K562 (cell line): ENCODE measurements around the gene LMAN2L. TPM values are rescaled to one million over a fixed set of nuclear protein-coding genes. Genes with fewer than 3 reads are reported as not detected.

Experiments used
- ATAC-seq: fragments of 200-7000 bp; cut with Tn5 transposase; 3 replicates; pipeline ENCODE4 v1.9.1; 2020; ENCODE audit warnings: moderate library complexity
- BruUV-seq: library from RNA; stranded (reverse); fragments of 400-500 nt; replicated peaks from 2 replicates; lab custom pipeline; 2021; lab: Mats Ljungman, UMichigan
- CTCF ChIA-PET: fragments of 300-600 bp; formaldehyde crosslinking; extraction: SDS; loops from one replicate; lab custom pipeline; 2021; ENCODE audit warnings: low intra/inter-chr PET ratio; lab: Yijun Ruan, JAX
- POLR2A ChIA-PET: fragments of 300-600, 350-650 bp; sonication (Branson Sonifier 250); formaldehyde crosslinking; extraction: SDS; loops from one replicate; lab custom pipeline; 2021; ENCODE audit warnings: antibody characterized with exemption, inconsistent platforms; lab: Yijun Ruan, JAX
- DNase-seq, 4 experiments: peaks; one replicate each; pipeline versions ENCODE4 v3.0.0 to v3.0.0-alpha.2; 2011 to 2018; ENCODE audit warnings: low spot score in 3 of 4, mixed read lengths in 3 of 4; ENCODE audit errors: extremely low read depth in 1 of 4
- FAIRE-seq: peaks from 2 replicates; lab custom pipeline; 2011; peaks lifted over from hg19 to GRCh38; lab: Jason Lieb, UNC
- H2AFZ ChIP-seq: 2 replicates; pipeline ENCODE4 v1.6.0; 2011; ENCODE audit warnings: low read depth, low read length, control low read depth, inconsistent platforms
- H3K27ac ChIP-seq: fragments of 200-600 bp; 3 replicates; pipeline ENCODE4 v1.8.0; 2011; ENCODE audit warnings: low read depth, mild to moderate bottlenecking, control low read depth, inconsistent platforms, low read length, moderate library complexity, mixed read lengths; ENCODE audit errors: extremely low read depth
- H3K27me3 ChIP-seq, 2 experiments: fragments of 300-600 bp in 1 of 2; 2 replicates in 1 of 2; 3 replicates in 1 of 2; pipeline versions ENCODE4 v1.6.0 to v1.8.0; 2011; ENCODE audit warnings: inconsistent platforms in 2 of 2, low read length in 2 of 2, mild to moderate bottlenecking in 1 of 2, mixed read lengths in 1 of 2, moderate library complexity in 1 of 2; ENCODE audit not compliant: control insufficient read depth in 2 of 2, insufficient read depth in 2 of 2
- H3K36me3 ChIP-seq: fragments of 300-600 bp; 3 replicates; pipeline ENCODE4 v1.8.0; 2011; ENCODE audit warnings: mild to moderate bottlenecking, low read length, inconsistent platforms; ENCODE audit not compliant: control insufficient read depth, insufficient read depth
- H3K4me1 ChIP-seq, 2 experiments: fragments of 200-600 bp in 1 of 2; replicated peaks in 1 of 2; 2 replicates in 1 of 2; 3 replicates in 1 of 2; pipeline versions ENCODE4 v1.5.1 to v1.8.0; 2011; ENCODE audit warnings: inconsistent platforms in 2 of 2, low read length in 2 of 2, mild to moderate bottlenecking in 1 of 2, mixed read lengths in 1 of 2, moderate library complexity in 1 of 2; ENCODE audit not compliant: control insufficient read depth in 2 of 2, insufficient read depth in 2 of 2
- H3K4me2 ChIP-seq: 2 replicates; pipeline ENCODE4 v1.6.1; 2011; ENCODE audit warnings: low read length, control low read depth, inconsistent platforms, mixed read lengths; ENCODE audit not compliant: insufficient read depth
- H3K4me3 ChIP-seq: fragments of 200-600 bp; sonication (generic), shearing (Covaris generic); 2 replicates; pipeline ENCODE4 v1.5.1; 2016; ENCODE audit warnings: control low read depth, inconsistent platforms
- H3K79me2 ChIP-seq: fragments of 200-600 bp; 3 replicates; pipeline ENCODE4 v1.8.0; 2011; ENCODE audit warnings: low read length, inconsistent platforms; ENCODE audit not compliant: control insufficient read depth, insufficient read depth
- H3K9ac ChIP-seq, 2 experiments: 2 replicates each; pipeline versions ENCODE4 v1.6.0 to v1.6.1; 2011; ENCODE audit warnings: low read depth in 2 of 2, low read length in 2 of 2, control low read depth in 1 of 2, inconsistent platforms in 1 of 2, mild to moderate bottlenecking in 1 of 2, mixed read lengths in 1 of 2; ENCODE audit not compliant: insufficient read depth in 1 of 2
- H3K9me1 ChIP-seq: one replicate; pipeline ENCODE4 v1.6.0; 2011; ENCODE audit warnings: inconsistent platforms, mild to moderate bottlenecking, low read length, moderate library complexity; ENCODE audit not compliant: control insufficient read depth, insufficient read depth
- H3K9me3 ChIP-seq: replicated peaks from 2 replicates; pipeline ENCODE4 v1.5.1; 2011; ENCODE audit warnings: low read depth, low read length, inconsistent platforms; ENCODE audit not compliant: control insufficient read depth, insufficient read depth
- H4K20me1 ChIP-seq: replicated peaks from 2 replicates; pipeline ENCODE4 v1.6.1; 2011; ENCODE audit warnings: low read length, inconsistent platforms, mixed read lengths; ENCODE audit not compliant: control insufficient read depth, insufficient read depth
- ADNP ChIP-seq: fragments of 200-800 bp; sonication (Bioruptor generic); IDR thresholded peaks from 2 replicates; pipeline ENCODE4 v1.6.1; 2016; ENCODE audit warnings: missing genetic modification characterization, missing compliant biosample characterization
- BCOR ChIP-seq: fragments of 450-650 bp; IDR thresholded peaks from 2 replicates; pipeline ENCODE4 v1.6.1; 2016
- CBX3 ChIP-seq, 2 experiments: IDR thresholded peaks; 1 replicate in 1 of 2; 2 replicates in 1 of 2; pipeline ENCODE4 v1.6.1; 2012; ENCODE audit warnings: inconsistent platforms in 2 of 2, low read length in 2 of 2, borderline replicate concordance in 1 of 2, control low read depth in 1 of 2
- CEBPB ChIP-seq: fragments of 450-650 bp; IDR thresholded peaks from 2 replicates; pipeline ENCODE4 v1.6.1; 2016; ENCODE audit warnings: missing genetic modification characterization, missing compliant biosample characterization
- CEBPG ChIP-seq, 3 experiments: fragments of 200-800 bp in 1 of 3; sonication (Bioruptor generic) in 1 of 3; sonication (generic) in 1 of 3; formaldehyde crosslinking in 1 of 3; IDR thresholded peaks in 2 of 3; conservative IDR thresholded peaks in 1 of 3; 2 replicates each; pipeline versions ENCODE4 v1.6.1 to v1.8.0; 2016 to 2022; ENCODE audit warnings: missing compliant biosample characterization in 2 of 3, missing genetic modification characterization in 2 of 3, mild to moderate bottlenecking in 1 of 3, missing genetic modification reagents in 1 of 3
- CHCHD3 ChIP-seq: fragments of 250-450 bp; sonication (Bioruptor Pico); IDR thresholded peaks from 2 replicates; pipeline ENCODE4 v2.1.2; 2022; ENCODE audit warnings: mild to moderate bottlenecking
- FUS ChIP-seq: fragments of 200-400 bp; formaldehyde crosslinking; optimal IDR thresholded peaks from 2 replicates; pipeline ENCODE3; 2017; ENCODE audit warnings: low read depth, low read length
- GABPB1 ChIP-seq: sonication (generic); formaldehyde crosslinking; IDR thresholded peaks from 2 replicates; pipeline ENCODE4 v1.8.0; 2022; ENCODE audit warnings: mild to moderate bottlenecking, missing genetic modification reagents
- GATA2 ChIP-seq: sonication (generic); formaldehyde crosslinking; IDR thresholded peaks from 2 replicates; pipeline ENCODE4 v1.4.0; 2020; ENCODE audit warnings: mild to moderate bottlenecking, missing genetic modification reagents
- HOMEZ ChIP-seq: fragments of 250-450 bp; sonication (Bioruptor Pico); IDR thresholded peaks from 2 replicates; pipeline ENCODE4 v1.4.0; 2020; ENCODE audit warnings: mild to moderate bottlenecking, moderate library complexity
- KAT8 ChIP-seq: fragments of 450-650 bp; IDR thresholded peaks from 2 replicates; pipeline ENCODE4 v1.6.1; 2016; ENCODE audit warnings: low read depth, mild to moderate bottlenecking
- MTA3 ChIP-seq: fragments of 450-650 bp; formaldehyde crosslinking; IDR thresholded peaks from 2 replicates; pipeline ENCODE4 v1.6.1; 2017; ENCODE audit warnings: mild to moderate bottlenecking, borderline replicate concordance
- NCOA4 ChIP-seq: fragments of 450-650 bp; IDR thresholded peaks from 2 replicates; pipeline ENCODE4 v1.6.1; 2018; ENCODE audit warnings: mild to moderate bottlenecking; ENCODE audit not compliant: partially characterized antibody
- NFE2L1 ChIP-seq: fragments of 450-650 bp; IDR thresholded peaks from 2 replicates; pipeline ENCODE4 v1.6.1; 2016; ENCODE audit warnings: missing genetic modification characterization, low read depth, mild to moderate bottlenecking, missing compliant biosample characterization, moderate library complexity, borderline replicate concordance
- NRF1 ChIP-seq, 2 experiments: fragments of 450-650 bp; IDR thresholded peaks in 1 of 2; conservative IDR thresholded peaks in 1 of 2; 2 replicates each; pipeline ENCODE4 v1.6.1; 2014; ENCODE audit warnings: mild to moderate bottlenecking in 2 of 2
- RBM25 ChIP-seq: fragments of 200-400 bp; formaldehyde crosslinking; IDR thresholded peaks from 2 replicates; pipeline ENCODE4 v1.6.1; 2018; ENCODE audit warnings: low read length, low read depth, moderate library complexity; ENCODE audit not compliant: severe bottlenecking
- SMARCA5 ChIP-seq: fragments of 450-650 bp; IDR thresholded peaks from 2 replicates; pipeline ENCODE4 v1.6.1; 2016
- SREBF2 ChIP-seq: sonication (generic); formaldehyde crosslinking; IDR thresholded peaks from 2 replicates; pipeline ENCODE4 v1.4.0; 2020; ENCODE audit warnings: mild to moderate bottlenecking, missing genetic modification reagents
- SRSF1 ChIP-seq: fragments of 200-400 bp; formaldehyde crosslinking; IDR thresholded peaks from 2 replicates; pipeline ENCODE4 v1.6.1; 2017; ENCODE audit warnings: mild to moderate bottlenecking, low read depth, low read length, moderate library complexity
- TEAD2 ChIP-seq: fragments of 450-650 bp; IDR thresholded peaks from 2 replicates; pipeline ENCODE4 v1.6.1; 2016; ENCODE audit warnings: missing genetic modification characterization, control low read depth, missing compliant biosample characterization
- ZNF143 ChIP-seq: sonication (generic); formaldehyde crosslinking; IDR thresholded peaks from 2 replicates; pipeline ENCODE4 v1.9.0; 2022; ENCODE audit warnings: mild to moderate bottlenecking, missing genetic modification reagents
- WGBS: fragments of 100-300 bp; shearing (Covaris generic); methylation state at CpG from one replicate; pipeline ENCODE4 v1.1.6; 2016; ENCODE audit warnings: low coverage, mixed read lengths; ENCODE audit not compliant: insufficient coverage; ENCODE audit errors: missing lambda C conversion rate; 5-methylcytosine and 5-hydroxymethylcytosine counted together
- in situ Hi-C: fragments of 300-500 bp; cut with MboI; formaldehyde crosslinking; loops from 4 replicates; pipeline ENCODE4 v1.15.0; 2018; ENCODE audit warnings: inconsistent platforms, mixed read lengths
- intact Hi-C: fragments of 100-400 bp; cut with micrococcal nuclease; formaldehyde crosslinking; loops from 2 replicates; pipeline ENCODE4 v1.14.2; 2022
- polyA plus RNA-seq, 8 experiments: library from polyadenylated mRNA; depleted of rRNA in 4 of 8; stranded (reverse) in 5 of 8; unstranded in 3 of 8; fragments of >200 nt; fragmentation: Nextera tagmentation in 2 of 8; fragmentation: Illumina TruSeq in 1 of 8; extraction: Ambion mirVana in 2 of 8; extraction: Trizol in 1 of 8; gene quantifications; 2 replicates each; pipeline versions ENCODE4 v1.2.1 to v1.2.3, GENCODE V29; 2011 to 2014; ENCODE audit warnings: inconsistent platforms in 1 of 8, missing spikeins in 1 of 8
- total RNA-seq, 7 experiments: library from RNA; depleted of rRNA in 6 of 7; stranded (reverse); fragments of >200 nt in 6 of 7; fragmentation: Illumina TruSeq in 2 of 7; extraction: Trizol in 2 of 7; gene quantifications; 2 replicates each; pipeline versions ENCODE4 v1.2.1 to v1.2.3, GENCODE V29; 2011 to 2021; ENCODE audit warnings: low replicate concordance in 1 of 7
- TF ChIP-seq, protein P1 (sequence below): sonication (generic); formaldehyde crosslinking; IDR thresholded peaks from 2 replicates; pipeline ENCODE4 v1.5.0; 2020; ENCODE audit warnings: missing genetic modification reagents

LMAN2L gene
- total and polyA plus RNA-seq, 9 of the 15 experiments (the other 6 are each of a cell fraction or from before 2014, with no cell fraction given), result 7.2 to 37.7 (median 12.5) TPM

DNA sequence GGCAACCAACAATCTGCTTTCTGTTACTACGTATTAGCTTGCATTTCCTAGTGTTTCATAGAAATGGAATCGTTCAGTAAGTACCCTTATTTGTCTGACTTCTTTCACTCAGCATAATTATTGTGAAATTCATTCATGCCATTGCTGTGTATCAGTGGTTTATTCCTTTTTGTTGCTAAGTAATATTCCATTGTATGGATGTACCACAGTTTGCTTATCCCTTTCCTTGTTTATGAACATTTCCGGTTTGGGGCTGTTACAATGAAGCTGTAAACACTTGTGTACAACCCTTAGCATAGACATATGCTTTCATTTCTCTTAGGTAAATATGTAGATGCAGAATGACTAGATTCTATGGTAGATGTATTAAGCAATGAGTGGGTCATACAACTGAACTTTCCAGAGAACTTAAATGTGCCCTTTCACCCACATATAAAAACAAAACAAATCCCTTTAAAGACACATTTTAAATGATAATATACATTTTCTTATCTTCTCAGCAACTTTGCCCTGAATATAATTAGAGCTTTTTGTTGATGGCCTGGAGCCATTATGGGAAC lies 75.4 kb downstream of the LMAN2L start:
- Histone ChIP-seq H3K9ac (no peak overlapping the region), H3K9me3 (peaks cover 4% of the 10 kb centered on the region; the same call in 1 of the 2 replicates), H3K9me1 (no peaks in the 10 kb centered on the region), H3K27ac (no peak overlapping the region), H3K4me1 (no peaks in the 10 kb centered on the region; a peak in 1 of 5 replicates), H3K36me3 (no peaks in the 10 kb centered on the region), H3K79me2 (no peaks in the 10 kb centered on the region), H2AFZ (no peak overlapping the region), H3K4me3 (no peak overlapping the region), H3K27me3 (peaks cover 10 to 29% of the 10 kb centered on the region in 2 experiments), H4K20me1 (no peaks in the 10 kb centered on the region), H3K4me2 (no peak overlapping the region)
- ATAC-seq (no peak), DNase-seq (no peak), FAIRE-seq (no peak)
- ChIA-PET POLR2A (interaction anchor here (0.6 to 1.9 kb wide), 3 partner anchors 9 to 33 kb away, joined by 3 to 8 read pairs (median 3); no protein-coding TSS in a partner anchor), CTCF (no interaction called here)
- WGBS, result 13% methylated on average over 3 of the region's 3 CpGs
- no TSS peak for BruUV-seq
- in situ Hi-C loops (no loop called here), intact Hi-C loops (no loop called here)
- TF ChIP-seq CBX3 (IDR thresholded peaks at IDR 0.05; ENCODE audit: borderline replicate concordance in 1 of 2, low read length in 2 of 2), result 0 out of 3 replicates have a peak, but pooled peaks of 1 of the 2 experiments have one; percentile 39
- TF ChIP-seq CHCHD3 (CRISPR knock-in tag), result no peak
- TF ChIP-seq NRF1 (conservative IDR thresholded peaks at IDR 0.05 in 1 of 2, IDR thresholded peaks at IDR 0.05 in 1 of 2), result no peak
- TF ChIP-seq ZNF143, result no peak
- no peak for TF ChIP-seq CEBPG (CRISPR knock-in tag; IDR thresholded peaks at IDR 0.05)
- peak; percentile 28 to 34; a peak in 2 of 4 replicates for TF ChIP-seq CEBPG (tag; conservative IDR thresholded peaks at IDR 0.05 in 1 of 2, IDR thresholded peaks at IDR 0.05 in 1 of 2)
- TF ChIP-seq NFE2L1, result no peak
- no peak for TF ChIP-seq GABPB1 (CRISPR knock-in tag)
- no peak for TF ChIP-seq MTA3
- TF ChIP-seq, protein P1, sequence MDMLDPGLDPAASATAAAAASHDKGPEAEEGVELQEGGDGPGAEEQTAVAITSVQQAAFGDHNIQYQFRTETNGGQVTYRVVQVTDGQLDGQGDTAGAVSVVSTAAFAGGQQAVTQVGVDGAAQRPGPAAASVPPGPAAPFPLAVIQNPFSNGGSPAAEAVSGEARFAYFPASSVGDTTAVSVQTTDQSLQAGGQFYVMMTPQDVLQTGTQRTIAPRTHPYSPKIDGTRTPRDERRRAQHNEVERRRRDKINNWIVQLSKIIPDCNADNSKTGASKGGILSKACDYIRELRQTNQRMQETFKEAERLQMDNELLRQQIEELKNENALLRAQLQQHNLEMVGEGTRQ (CRISPR knock-in tag), result no peak
- TF ChIP-seq SMARCA5, result peak; percentile 33; the same call in 1 of the 2 replicates
- TF ChIP-seq BCOR, result peak; percentile 68
- TF ChIP-seq SRSF1, result no peak
- TF ChIP-seq SREBF2, result no peak
- no peak for TF ChIP-seq TEAD2 (tag)
- TF ChIP-seq CEBPB (tag), result peak; percentile 43
- no peak for TF ChIP-seq NCOA4
- no peak for TF ChIP-seq GATA2
- TF ChIP-seq KAT8, result no peak
- no peak for TF ChIP-seq FUS
- TF ChIP-seq RBM25, result peak; percentile 86
- TF ChIP-seq HOMEZ, result no peak
- peak; percentile 64; the same call in 1 of the 2 replicates for TF ChIP-seq ADNP (tag)
